GM12891 (cell line): Measurements from ENCODE around the gene GABRR2. TPM values are rescaled to one million over a fixed set of nuclear protein-coding genes. Genes with fewer than 3 reads are reported as not detected.

Experiments used
- DNase-seq: peaks from one replicate; pipeline ENCODE4 v3.0.0; 2011; ENCODE audit warnings: low spot score; ENCODE audit not compliant: insufficient read length
- FAIRE-seq: peaks from 2 replicates; lab custom pipeline; 2011; peaks lifted over from hg19 to GRCh38; lab: Jason Lieb, UNC
- PAX5 ChIP-seq: IDR thresholded peaks from 2 replicates; pipeline ENCODE4 v1.6.1; 2011; ENCODE audit warnings: low read length, moderate library complexity, mild to moderate bottlenecking; ENCODE audit not compliant: insufficient read depth, severe bottlenecking
- POLR2A ChIP-seq: IDR thresholded peaks from 2 replicates; pipeline ENCODE4 v1.6.1; 2011; ENCODE audit warnings: low read depth, low read length, control low read depth
- POLR2AphosphoS5 ChIP-seq: IDR thresholded peaks from 2 replicates; pipeline ENCODE4 v1.6.1; 2011; ENCODE audit warnings: low read depth, low read length, control low read depth
- POU2F2 ChIP-seq: IDR thresholded peaks from 2 replicates; pipeline ENCODE4 v1.6.1; 2011; ENCODE audit warnings: low read depth, mild to moderate bottlenecking, control low read depth, low read length, moderate library complexity
- SPI1 ChIP-seq: IDR thresholded peaks from 2 replicates; pipeline ENCODE4 v1.6.1; 2011; ENCODE audit warnings: low read depth, low read length, control low read depth
- TAF1 ChIP-seq: IDR thresholded peaks from 2 replicates; pipeline ENCODE4 v1.6.1; 2011; ENCODE audit warnings: low read depth, low read length, control low read depth
- polyA plus RNA-seq: library from polyadenylated mRNA; unstranded; fragments of >200 nt; gene quantifications from one replicate; pipeline ENCODE4 v1.2.1, GENCODE V29; 2012; ENCODE audit warnings: low read depth, missing spikeins, inconsistent platforms; ENCODE audit not compliant: missing spikeins

The GABRR2 gene
- 0.21 TPM for polyA plus RNA-seq

DNA sequence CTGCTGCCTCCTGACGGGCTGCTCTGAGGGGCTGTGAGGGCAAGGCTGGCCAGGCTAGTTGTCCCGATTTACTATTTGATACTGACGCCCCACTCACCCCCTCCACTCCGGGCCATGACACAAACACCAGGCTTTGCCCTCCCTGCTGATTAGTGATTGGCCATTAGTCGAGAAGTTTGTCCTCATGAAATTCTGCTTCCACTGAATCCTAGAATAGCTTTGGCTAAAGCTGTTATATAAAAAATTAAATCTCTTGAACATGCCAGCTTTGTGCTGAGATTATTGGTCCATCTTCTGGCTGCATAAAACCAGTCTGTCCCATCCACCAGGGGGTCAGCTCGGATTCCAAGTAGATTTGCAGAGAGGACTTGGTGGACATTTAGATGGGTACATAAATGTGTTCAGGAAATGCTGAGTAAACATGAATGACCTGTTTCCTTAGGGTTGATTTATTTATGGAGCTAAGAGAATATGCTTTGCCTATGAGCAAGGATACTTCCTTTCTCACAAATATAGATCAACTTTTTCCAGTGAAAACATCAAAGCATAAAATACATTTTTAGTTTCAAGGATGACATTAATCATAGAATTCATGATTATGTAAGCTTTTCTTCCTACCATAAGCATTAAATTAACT, at the start of gene GABRR2:
Gene GABRR2, minus strand, starts transcription at position 51 of the 637 bp plus-strand sequence. CDS start 134 bp downstream, outside the sequence.
- DNase-seq (no peak), FAIRE-seq (no peak)
- TF ChIP-seq TAF1 (no peak), POU2F2 (no peak), PAX5 (no peak)

GRCh38 chr6:89364586-89364985, 49.5 kb upstream of the GABRR2 start:
- FAIRE-seq (peak; percentile 86), DNase-seq (no peak)
- TF ChIP-seq TAF1 (no peak), PAX5 (no peak), POLR2AphosphoS5 (no peak), POU2F2 (no peak), SPI1 (no peak), POLR2A (no peak)

DNA sequence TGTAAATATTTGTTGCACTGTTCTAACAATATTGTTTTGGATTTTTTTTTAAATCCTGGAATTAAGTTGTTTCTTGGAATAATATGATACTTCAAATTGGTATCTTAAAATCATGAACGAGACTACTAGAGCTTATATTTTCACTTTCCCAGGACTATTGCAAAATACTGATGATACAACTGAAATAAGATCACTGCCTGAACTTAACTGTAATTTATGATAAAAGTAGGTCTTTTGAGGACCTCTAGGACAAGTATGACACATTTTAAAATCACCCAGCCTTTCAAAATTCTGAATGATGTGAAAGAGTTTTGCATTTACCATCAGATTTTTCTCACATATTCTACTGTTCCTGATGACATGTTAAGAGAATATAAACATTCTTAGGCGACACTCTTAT, 46.1 kb upstream of the GABRR2 start:
- FAIRE-seq: peak; percentile 58
- DNase-seq: no peak
- TF ChIP-seq PAX5 (no peak), SPI1 (no peak), POLR2AphosphoS5 (no peak), POLR2A (no peak)

DNA sequence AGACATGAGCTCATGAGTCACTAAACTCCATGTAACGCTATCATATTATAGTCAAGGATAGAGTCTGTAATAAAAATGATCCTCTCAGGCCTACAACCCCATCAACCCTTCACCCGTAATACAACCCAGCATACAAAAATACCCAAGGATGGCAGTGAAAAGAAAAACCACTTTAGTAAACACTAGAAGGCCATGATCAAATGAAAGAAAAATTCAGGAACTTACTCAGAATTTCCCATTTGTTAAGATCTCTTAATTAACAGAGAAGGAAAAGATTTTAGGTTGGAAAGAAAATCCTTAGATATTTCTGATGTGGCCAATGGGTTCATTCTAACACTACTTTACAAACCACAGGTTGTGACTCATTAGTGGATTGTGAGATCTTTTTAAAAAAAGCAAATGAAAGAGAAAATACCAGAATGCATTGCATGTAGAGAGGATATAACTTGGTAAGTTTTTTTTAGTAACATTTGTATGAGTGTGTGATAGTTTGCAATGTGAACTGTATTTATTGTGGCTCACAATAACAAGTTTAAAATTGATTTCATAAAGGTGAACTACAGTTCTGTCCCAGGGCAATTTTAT, 45.4 kb upstream of the GABRR2 start:
- DNase-seq (no peak), FAIRE-seq (peak; percentile 67)
- TF ChIP-seq POU2F2 (no peak), POLR2A (no peak), POLR2AphosphoS5 (no peak)

GRCh38 chr6:89359561-89359960, 44.5 kb upstream of the GABRR2 start:
- peak; percentile 58 for FAIRE-seq
- no peak for DNase-seq
- TF ChIP-seq POU2F2 (no peak), POLR2AphosphoS5 (no peak), POLR2A (no peak), TAF1 (no peak), SPI1 (no peak), PAX5 (no peak)

DNA sequence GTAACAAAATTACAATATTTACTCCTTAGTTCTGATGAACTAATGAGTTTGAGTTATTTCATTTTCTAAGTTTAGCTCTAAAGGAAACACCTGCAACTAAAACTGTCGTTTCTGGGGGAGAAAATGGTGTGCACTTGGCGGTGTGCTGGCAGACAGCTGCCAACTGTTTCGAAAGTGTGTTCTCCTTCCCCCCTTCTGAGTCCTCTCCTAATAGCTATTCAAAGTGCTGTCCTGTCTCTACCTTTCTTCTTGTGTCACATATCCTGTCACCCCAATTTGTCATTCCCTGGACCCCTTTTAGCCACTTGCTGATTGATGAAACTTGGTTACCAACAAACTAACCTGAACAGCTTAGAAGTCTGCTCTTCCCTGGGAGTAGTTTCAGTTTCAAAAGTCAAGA, 42.3 kb upstream of the GABRR2 start:
- TF ChIP-seq PAX5 (no peak), POLR2AphosphoS5 (no peak), POU2F2 (0 out of 2 replicates have a peak, but pooled peaks have one; percentile 36)
- FAIRE-seq (peak; percentile 95), DNase-seq (no peak)

GRCh38 chr6:89356642-89357170, 41.6 kb upstream of the GABRR2 start:
- DNase-seq (no peak), FAIRE-seq (peak; percentile 57)
- TF ChIP-seq TAF1 (no peak), PAX5 (no peak), POU2F2 (no peak), POLR2AphosphoS5 (no peak), SPI1 (no peak), POLR2A (no peak)

DNA sequence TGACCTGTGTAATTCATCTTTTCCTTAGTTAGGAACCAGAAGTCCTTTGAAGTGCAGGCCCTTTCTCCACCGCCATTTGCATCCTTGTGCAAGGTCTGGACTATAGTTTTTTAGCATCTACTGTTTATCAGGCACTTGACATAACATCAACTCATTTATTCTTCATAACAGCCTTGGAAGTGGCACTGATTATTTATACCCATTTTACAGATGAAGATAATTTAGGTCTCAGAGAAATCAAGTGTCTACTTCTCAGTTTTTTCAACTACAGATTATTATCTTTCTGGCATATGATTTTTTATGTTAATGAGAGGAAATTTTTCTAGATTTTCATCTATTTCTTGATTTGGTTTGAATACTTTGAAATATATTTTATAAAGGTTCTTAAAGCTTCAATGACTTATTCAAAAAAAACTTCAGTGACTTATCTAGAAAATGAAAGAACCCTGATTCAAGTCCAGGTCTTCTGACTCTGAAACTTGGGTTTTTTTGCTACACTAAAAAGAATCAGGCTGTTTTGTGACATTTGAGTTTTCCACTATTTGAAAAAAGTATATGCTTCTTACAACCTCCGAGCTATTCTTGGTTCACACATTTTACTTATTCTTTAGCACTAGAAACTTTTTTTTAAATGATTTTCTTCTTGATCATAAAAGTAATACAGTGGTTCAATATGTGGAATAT, 40.6 kb upstream of the GABRR2 start:
- TF ChIP-seq POLR2A (no peak), POLR2AphosphoS5 (no peak), TAF1 (no peak), POU2F2 (no peak), SPI1 (no peak), PAX5 (no peak)
- FAIRE-seq (peak; percentile 26), DNase-seq (no peak)

- no peak for TF ChIP-seq POU2F2
- no peak for TF ChIP-seq SPI1
- TF ChIP-seq PAX5: no peak
- no peak for TF ChIP-seq POLR2A
- TF ChIP-seq TAF1: no peak
- no peak for TF ChIP-seq POLR2AphosphoS5
- peak; percentile 86 for FAIRE-seq
- DNase-seq: no peak
These were observed 38.7 kb upstream of the GABRR2 start for GRCh38 chr6:89353702-89354392.
